ENCODE measurements around the gene HUWE1.
"Not testable (repeated sequence)": the region's sequence is repeated elsewhere in the genome, so short reads cannot be mapped to it uniquely, and the experiment has no call there.

HUWE1 gene

DNA sequence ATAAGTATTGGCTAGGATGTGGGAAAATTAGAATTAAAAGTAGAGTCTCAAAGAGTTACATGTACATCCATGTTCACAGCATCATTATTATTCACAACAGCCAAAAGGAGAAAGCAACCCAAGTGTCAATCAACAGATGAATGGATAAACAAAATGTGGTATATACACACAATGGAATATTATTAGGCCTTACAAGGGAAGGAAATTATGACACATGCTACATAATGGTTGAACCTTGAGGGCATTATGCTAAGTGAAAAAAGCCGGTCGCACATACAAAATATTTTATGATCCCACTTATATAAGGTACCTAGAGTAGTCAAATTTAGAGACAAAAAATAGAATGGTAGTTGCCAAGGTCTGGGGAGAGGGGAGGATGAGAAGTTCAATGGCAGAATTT lies 80.1 kb downstream of the HUWE1 start:
- no peak for DNase-seq

DNA sequence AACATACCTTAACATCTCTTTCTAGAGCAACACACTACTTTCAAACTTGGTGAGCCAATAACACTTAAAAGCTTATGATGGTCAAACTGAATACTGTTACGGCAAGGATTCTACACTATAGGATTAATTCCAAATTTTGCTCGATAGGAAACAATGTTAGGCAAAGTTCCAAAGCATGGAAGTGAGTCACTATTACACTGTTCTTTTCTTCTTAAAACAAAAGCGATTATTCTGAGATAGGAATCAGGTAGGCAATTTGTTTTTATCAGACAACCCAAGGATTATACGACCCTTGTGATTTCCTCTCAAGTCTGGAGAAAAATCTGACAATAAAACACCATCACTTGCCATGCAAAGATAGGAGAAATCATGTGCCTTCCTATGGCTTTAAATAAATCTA lies 81.5 kb downstream of the HUWE1 start:
- DNase-seq = no peak

DNA sequence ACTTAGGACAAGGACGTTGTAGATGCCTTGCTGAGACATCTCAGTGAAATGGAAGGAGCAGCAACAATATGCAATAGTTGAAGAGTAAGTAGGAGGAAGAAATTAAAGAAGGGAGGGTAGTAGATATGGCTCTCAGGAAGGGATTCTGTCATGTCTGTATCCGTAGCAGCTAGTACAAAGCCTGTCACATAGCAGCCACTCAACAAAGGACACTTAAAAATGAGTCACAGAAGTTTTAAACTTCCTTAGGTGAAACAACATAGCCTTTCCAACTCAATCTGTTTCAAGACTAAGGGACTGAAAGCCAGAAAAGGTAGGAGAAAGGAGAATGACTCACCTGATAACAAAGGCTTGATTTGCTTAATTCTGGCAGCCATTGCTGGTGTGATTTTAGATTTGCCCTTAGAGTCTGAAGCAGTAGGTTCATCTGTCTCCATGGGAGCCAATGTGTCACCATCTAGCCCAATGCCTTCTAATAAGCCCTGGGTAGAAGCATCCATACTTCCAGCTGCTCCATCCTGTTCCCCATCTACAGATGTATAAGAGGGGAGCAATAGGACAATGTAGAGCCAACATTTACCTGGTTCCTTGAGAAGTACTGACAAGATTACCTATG lies 86.6 kb downstream of the HUWE1 start:
- no peak for DNase-seq

DNA sequence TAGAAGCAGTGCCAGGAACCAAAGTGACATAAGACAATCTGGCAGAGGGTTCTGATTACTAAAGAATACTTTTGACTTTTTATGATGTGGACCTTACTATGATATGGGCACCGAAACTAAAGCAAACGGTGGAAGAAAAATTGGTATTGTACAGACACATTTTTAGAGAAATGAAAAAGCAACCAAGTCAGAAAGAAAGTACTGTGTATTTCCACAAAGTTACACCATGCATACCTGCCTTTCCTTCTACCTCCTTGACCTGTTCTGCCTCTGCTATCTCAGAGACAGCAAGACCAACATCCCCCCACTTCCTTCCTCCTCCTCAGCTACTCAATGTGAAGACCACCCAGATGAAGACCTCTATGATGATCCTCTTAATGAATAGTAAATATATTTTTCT lies 88.3 kb downstream of the HUWE1 start:
- no peak for DNase-seq

DNA sequence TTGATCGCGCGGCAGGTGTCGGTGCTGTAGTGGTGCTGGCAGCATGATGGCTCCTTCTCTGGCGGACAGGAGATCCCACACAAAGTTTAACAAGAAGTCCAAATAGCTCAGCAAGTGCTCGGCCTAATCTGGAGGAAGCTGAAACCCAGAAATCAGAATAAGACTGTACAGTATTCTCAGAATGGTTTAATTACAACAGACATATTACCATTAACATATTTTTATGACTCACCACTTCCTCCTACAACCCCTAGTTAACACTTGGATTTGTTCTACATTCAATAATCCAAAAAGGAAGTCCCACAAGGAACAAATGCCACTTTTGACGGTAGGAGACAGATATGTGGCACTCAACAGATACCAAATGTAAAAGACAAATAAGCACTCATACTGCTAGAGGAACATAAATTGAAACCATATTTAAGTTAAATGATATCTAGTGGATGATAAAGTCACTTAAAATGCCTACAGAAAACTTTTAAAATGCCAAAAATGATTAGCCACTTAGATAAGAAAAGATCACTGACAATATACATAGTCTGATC lies 91.2 kb downstream of the HUWE1 start:
- no peak for DNase-seq

DNA sequence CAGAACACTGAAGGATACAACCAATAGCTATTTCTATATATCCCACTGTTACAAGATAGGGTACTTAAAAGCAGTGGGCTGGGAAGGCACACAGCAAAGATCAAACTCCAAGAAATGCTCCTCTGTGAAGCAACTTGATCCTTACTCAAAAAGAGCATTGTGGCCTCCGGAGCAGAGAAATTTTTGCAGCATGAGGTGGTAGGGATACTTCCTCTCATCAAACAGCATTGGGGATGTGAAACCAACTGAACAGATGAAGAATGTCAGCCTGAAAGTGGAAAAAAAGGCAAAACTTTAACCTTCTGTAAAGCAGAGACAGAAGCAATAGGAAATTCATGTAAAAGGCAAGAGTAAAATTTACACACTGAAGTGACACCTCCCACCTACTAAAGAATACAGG lies 92.2 kb downstream of the HUWE1 start:
- DNase-seq = no peak

DNA sequence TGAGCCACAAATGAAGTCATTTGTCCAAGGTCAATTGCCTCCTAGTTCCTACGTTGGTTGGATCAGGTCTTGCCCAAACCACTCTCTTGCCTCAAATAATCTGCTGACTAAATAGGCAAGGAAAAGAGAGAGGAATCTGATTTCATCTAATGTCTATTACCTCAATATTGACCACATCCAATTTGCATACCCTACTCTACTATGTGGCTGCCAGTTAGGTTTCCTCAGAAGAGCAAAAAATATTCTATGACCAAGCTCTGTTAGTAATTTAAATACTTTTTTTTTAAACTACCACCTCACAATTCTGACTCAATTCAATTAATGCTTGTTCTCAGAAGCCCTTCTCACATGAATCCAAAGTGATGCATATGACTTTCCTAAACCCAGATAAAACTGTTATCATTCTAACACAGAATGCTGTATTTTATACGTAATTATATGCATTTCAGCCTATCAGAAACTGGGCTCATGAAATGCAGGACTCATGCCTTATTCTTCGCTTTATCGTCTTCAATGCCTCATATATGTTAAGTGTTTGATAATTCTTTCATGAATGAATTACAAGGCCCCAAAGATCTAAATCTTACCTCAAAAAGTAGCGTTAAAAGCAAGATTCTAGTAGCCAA lies 98.6 kb downstream of the HUWE1 start:
- DNase-seq = no peak

DNA sequence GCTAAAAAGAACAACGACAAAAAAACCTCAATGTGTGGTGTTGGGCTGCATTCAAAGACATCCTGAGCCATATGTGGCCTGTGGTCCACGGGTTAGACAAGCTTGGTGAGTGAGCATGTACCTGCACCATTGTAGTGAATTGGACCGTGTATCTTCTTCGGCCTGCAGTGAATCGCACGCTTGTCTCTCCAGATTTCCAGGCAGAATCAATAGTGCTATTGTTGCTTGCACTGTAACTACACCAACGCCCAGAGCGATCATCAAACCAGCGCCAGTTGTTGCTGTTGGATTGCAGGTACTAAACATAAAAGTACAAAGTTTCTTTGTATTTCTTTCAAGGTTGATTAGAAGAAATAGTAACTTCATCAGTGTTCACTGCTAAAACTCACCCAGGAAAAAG lies 101.6 kb downstream of the HUWE1 start:
- no peak for DNase-seq

DNA sequence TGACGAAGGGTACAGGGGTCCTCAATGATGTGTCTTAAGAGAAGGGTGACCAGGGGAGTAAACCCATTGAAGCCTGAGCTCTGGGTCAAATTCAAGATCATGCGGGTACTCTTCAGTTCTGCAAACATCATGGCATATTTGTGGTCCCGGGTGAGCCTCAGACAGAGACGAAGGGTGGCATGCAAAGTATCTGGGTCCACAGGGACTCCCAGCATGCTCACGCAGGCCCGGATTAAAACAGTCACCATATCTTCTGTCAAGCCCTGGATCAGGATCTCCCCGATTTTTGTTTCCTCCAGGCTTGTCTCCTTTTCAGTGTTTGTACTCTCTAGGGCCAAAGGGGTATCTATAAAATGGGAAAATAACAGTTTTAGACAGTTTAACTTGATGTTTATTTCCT lies 102.9 kb downstream of the HUWE1 start:
- DNase-seq = no peak

DNA sequence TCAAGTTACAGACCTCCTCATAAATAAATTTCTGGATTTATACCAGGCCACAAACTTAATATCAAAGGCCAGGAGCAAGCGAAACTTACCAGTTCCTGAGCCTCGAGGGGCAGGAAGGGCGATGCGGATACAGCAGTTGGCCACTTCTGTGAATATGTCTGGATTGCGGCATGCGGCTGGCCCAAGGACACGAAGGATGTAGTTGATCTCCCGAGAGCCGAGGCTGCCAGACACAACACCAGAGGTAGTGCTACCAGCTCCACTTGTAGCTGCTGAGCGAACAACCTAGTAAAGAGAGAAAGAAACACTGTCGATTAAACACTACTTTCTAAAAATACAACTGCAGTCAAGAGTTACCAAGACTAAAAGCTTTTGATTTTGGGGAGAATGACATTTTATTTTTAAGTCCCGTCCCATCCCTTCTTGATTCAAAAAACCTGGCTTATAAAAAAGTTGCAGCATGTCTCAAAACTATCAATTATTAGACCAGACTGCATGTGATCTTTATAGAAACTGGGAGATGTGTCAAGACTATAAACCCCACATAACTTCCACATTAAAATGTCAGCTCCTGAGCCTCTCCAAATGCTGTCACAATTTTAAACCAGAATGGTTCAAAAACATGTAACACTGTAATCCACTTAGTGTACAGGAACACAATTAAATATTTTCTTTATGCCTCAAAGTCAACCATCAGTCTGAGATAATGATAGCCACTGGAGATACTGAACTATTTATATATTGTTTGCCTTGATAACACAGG lies 105.6 kb downstream of the HUWE1 start:
- DNase-seq = no peak

DNA sequence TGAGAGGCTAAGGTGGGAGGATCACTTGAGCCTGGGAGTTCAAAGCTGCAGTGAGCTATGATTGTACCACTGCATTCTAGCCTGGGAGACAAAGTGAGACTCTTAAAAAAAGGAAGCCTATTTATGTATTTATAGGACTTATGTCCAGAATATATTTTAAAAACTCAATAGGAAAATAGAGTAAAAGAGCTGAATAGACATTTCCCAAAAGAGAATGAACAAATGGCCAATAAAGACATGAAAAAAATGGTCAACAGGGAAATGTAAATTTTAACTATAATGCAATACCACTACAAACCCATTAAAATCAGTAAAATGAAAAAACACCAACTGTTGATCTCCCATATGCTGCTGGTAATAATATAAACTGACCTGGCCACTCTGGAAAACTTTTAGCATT lies 115.0 kb downstream of the HUWE1 start:
- no peak for DNase-seq

DNA sequence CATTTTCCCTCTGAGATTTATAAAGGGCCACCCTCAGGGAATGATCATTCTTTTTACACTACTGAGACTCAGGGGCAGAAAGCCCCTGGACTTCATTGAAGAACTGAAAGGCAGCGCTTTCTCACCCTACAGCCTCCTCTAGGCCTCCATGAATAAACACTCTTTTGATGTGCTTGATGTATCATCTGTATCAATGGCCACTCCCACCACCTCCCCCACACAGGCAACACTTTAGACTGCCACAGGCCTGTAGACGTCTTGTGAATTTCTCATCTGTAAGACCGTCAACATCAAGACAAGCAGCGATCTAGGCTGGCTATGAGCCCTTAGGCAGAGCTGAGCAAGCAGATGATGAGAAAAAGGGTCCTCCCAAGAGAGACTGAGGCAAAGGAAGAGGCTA lies 123.2 kb downstream of the HUWE1 start:
- DNase-seq = no peak

DNA sequence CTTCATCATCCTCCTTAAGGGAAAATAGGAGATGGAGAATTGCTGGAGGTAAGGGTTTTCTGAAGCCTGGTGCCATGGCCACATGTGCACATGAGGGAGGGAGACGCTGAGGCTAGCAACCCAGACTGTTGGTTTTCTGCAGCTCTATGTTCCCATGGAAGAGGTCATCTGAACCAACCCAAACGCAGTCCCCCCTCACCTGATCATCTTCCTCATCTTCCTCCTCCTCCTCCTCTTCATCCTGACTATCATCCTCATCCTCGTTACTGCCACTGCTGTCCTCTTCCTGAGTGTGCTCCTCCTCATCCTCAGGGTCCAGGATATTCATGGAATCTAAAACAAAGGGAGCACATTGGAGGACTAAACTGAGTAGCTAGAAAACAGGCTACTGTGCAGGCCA lies 124.6 kb downstream of the HUWE1 start:
- DNase-seq = no peak

DNA sequence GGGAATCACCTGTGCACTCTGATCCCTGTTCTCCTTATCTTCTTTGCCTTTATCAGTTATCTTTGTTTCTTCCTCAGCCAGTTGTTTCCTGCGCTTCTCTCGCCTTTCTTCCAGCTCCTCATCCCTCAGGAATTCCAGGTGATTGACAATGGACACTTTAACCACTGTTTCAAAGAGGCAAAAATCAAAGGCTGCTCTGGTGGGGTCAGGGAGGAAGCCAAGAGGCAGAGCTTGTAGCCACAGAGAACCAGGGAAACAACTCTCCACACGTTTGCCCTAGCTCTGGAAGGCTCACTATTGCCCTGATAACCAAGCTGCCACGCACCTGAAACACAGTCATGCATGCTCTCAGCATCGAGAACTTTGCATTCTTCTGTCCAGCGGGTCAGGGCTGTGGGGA lies 127.9 kb downstream of the HUWE1 start:
- no peak for DNase-seq

DNA sequence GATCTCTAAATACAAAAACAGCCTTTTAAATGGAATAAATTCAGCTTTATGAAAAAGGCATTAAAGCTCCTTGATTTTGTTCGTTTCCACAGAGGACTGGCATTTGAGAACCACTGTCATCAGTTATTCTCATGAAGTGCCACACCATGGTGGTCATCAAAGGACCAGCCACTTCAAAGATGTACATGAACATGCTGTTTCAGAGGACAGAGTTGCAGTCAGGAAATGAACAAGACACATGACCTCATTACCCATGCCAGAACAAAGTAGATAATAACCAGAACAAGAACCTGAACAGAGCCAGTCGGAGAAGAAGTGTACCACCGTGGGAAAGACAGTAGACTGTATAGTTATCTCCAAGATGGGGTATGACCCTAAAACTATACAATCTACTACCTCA lies 129.7 kb downstream of the HUWE1 start:
- no peak for DNase-seq

DNA sequence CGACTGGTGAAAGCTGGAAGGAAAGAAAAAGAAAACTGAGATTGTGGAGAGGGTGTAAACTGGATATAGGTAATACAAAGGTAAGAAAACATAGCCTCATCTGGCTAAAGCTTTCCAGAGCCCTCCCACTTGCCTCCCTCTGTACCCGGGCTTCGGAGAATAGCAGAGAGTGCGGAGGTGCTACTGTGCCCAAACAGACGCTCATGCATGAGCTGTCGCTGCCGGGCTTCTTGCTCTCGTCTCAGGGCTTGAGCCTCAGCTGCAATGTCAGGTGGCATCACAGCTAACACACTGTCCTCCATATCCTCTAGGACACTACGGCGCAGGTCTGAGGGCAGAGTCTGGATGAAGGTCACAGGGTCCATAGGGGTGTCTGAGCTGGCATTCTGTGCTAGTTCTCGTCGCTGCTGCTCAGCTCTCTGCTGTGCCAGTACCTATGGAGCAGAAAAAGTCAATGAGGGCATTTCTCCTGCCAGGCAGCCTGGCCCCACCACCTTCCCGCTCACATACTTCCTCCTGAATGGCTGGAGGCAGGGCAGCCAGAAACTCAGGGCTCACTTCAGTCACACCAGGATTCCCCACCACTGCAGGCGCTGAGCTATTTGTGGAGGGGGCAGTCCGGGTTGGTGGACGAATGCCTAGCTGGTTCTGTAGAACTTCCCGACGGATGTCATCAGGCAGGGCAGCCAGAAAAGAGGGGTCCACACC lies 135.6 kb downstream of the HUWE1 start:
- no peak for DNase-seq

DNA sequence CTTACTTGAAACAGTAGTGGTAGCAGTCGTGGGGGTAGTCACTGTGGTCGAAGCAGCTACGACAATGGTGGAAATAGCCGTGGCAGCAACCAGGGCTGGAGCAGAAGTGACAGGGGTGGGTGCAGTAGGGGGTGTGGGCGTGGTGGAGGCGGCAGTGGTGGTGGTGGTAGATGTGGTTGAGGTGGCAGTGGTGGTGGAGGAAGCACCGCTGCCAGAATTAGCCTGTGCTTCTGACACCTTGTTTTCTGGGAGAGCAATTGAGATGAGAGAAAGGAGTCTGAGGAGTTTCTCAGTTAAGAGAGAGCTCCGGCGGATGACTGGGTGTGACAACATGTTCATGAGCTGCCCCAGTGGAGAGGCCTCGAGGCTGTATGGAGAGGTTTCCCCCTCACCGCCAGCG lies 138.9 kb downstream of the HUWE1 start:
- DNase-seq = no peak

DNA sequence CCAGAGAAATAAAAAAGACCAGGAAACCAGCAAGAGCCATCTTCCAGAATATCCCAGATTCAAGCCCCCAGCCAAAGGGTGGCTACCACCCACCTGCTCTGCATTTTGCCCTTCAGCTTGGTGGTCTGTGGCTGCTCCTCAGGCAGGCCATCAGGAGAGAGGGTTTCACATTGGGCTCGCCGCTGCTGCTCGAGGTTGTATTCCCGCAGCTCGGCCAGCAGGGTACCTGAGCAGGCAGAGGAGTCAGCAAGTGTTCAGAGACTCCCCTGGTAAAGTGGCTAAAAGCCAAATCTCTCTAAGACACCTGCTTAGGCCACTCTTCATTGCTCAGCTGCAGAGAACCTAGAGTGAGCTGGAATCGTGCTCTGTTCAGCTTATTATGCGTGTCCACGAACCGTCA lies 141.6 kb downstream of the HUWE1 start:
- DNase-seq = no peak

DNA sequence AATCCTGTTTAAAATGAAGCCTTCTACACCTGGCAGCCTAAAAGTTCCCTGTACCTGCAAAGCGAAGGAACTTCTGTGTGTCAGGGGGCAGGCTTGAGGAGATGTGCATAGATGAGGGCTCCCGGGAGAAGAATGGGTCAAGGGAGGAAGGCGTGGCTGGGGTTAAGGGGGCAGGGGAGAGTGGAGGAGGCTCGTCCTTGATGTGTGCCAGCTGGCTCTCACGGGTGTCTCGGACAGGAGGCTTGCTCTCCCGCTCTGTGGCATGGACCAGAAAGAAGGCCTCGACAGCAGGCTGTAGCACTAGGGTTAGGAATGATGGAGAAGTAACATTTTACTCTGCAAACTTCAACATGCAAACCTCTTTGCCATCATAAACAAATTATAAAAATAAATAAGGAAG lies 147.7 kb downstream of the HUWE1 start:
- DNase-seq = no peak

DNA sequence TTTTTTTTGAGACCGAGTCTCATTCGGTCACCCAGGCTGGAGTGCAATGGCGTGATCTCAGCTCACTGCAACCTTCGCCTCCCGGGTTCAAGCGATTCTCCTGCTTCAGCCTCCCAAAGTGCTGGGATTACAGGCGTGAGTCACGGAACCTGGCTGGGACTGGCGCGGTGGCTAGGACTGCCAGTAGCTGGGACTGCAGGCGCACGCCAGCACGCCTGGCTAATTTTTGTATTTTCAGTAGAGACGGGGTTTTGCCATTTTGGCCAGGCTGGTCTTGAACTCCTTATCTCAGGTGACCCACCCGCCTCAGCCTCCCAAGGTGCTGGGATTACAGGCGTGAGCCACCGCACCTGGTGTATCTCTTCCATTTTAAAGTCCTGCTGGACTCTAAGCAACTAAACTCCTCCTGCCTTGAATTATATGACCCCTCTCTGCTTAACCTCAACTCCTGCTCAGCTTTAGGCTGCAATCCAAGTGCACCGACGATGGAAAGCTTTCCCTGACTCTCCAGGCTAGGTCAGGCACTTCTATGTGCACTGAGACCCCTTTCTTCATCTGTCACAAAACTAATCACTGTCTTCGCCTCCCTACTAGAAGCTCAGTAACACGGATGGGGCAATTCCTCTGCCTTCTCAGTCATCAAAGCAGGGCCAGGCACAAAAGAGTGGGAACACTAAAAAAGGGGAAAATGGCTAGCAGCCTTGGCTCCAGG lies 155.1 kb downstream of the HUWE1 start:
- DNase-seq = not testable (repeated sequence)

DNA sequence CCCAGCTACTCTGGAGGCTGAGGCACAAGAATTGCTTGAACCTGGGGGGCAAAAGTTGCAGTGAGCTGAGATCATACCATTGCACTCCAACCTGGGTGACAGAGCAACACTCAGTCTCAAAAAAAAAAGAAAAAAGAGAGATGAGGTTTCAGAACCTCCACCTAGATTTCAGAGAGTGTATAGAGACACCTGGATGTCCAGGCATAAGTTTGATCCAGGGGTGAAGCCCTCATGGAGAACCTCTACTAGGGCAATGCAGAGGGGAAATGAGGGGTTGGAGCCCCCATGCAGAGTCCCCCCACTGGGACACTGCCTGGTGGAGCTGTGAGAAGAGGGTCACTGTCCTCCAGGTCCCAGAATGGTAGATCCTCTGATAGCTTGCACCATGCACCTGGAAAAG lies 159.5 kb downstream of the HUWE1 start:
- no peak for DNase-seq

DNA sequence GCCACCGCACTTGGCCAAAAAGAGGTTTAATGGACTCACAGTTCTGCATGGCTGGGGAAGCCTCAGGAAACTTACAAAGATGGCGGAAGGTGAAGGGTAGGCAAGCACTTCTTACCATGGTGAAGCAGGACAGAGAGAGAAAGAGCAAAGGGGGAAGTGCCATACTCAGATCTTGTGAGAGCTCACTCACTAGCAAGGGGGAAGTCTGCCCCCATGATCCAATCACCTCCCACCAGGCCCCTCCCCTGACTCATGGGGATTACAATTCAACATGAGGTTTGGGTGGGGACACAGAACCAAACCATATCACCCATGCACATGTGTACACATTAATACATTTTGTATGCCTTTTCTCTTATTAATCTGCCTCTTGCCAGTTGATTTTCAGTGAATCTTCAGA lies 175.2 kb downstream of the HUWE1 start:
- no peak for DNase-seq

DNA sequence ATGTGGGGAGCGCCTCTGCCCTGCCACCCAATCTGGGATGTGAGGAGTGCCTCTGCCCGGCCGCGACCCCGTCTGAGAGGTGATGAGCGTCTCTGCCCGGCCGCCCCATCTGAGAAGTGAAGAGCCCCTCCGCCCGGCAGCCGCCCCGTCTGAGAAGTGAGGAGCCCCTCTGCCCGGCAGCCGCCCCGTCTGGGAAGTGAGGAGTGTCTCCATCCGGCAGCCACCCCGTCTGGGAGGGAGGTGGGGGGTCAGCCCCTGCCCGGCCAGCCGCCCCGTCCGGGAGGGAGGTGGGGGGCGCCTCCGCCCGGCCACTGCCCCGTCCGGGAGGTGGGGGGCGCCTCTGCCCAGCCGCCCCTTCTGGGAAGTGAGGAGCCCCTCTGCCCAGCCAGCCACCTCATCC lies 182.5 kb downstream of the HUWE1 start:
- DNase-seq = not testable (repeated sequence)

Measured in islet precursor cell (in vitro differentiated cells).